Effector CD8-positive, alpha-beta T cell (primary cell): ENCODE results near the gene HTR3A.

Source experiments
- DNase-seq: peaks from one replicate; lab custom pipeline; 2025; lab: John Stamatoyannopoulos, UW

The HTR3A gene

GRCh38 chr11:114019046-114019445 is 44.1 kb downstream of the HTR3A start:
- no peak for DNase-seq

DNA sequence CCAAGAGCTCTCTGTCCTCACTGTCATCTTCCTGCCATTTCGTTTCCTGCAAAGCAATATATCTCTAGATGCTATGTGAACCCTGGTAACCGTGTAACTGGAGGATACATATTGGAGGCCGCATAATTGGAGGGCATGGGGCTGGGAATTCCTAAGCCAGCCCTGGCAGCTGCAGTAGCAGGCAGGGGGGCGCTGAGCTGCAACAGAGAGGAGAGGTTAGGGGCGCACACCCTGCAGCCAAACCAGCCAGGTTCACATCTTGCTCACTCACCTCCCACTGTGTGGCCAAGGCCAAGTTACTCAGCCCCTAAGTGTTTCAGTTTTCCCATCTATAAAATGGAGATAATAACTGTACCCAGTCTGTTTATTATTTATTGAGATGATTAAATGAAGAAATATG is 44.7 kb downstream of the HTR3A start:
- DNase-seq = no peak

GRCh38 chr11:114025329-114025907 is 50.5 kb downstream of the HTR3A start:
- no peak for DNase-seq

- DNase-seq = no peak
Observed at GRCh38 chr11:114026355-114026754, 51.4 kb downstream of the HTR3A start.

GRCh38 chr11:114027391-114027790 is 52.5 kb downstream of the HTR3A start:
- DNase-seq = no peak

DNA sequence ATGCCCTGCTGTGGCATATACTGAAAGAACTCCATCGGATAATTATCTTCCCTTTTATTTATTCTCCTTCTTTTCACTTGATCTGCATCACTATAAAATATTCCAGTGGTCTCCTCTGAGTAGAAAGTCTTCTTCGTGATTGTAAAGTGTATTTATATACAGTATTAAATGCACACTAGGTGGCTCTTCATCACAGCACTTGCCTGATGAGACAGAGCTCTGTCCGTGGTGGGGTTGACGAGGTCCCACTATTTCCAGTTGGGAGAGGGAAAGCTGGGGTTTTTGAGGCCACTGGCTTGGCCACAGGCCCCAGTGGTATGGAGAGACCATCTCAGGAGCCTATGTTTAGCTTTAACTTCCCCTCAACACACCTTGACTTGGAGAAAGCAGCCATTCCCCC is 53.0 kb downstream of the HTR3A start:
- no peak for DNase-seq

- DNase-seq = no peak
Observed at GRCh38 chr11:114031246-114031966, 56.5 kb downstream of the HTR3A start.

- no peak for DNase-seq
Observed at GRCh38 chr11:114031967-114032320, 57.0 kb downstream of the HTR3A start.

- DNase-seq = no peak
Observed at GRCh38 chr11:114033066-114033465, 58.2 kb downstream of the HTR3A start.

DNA sequence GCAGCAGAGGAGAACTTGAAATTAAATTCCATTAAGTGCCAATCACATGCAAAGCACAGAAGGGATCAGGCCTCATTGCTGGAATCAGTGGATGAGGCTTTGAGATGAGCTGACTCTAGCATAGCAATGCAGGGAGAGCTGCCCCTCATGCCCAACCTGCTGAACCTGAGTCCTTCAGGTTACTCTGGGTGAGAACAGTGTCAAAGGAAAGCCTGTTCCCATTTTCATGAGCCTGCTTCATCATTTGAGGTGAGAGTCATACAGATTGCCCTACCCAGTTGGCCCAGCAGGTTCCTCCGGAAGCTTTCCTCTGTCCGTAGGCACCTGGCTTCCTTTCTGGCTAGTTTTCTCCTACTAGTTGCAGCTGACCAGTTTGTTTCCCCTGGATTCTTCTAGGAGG is 58.7 kb downstream of the HTR3A start:
- no peak for DNase-seq

DNA sequence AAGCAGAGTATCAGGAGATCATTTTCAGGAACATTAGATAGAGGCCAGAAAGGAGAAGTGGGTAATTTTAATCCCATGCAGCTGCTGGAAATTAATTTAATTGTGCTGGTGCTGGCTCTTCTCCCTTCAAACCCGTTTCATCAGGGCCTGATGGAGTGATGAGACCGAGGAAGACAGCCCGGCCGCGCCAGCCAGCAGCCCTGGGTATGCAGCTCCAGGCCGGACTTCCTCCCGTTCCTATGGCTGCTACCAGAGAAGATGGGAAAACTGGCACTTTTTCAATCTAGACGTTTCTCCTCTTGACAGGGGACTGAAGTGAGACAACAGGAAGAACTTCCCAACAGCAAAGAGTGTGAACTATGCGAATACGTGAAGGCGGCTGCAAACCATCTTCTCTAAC is 60.0 kb downstream of the HTR3A start:
- no peak for DNase-seq

DNA sequence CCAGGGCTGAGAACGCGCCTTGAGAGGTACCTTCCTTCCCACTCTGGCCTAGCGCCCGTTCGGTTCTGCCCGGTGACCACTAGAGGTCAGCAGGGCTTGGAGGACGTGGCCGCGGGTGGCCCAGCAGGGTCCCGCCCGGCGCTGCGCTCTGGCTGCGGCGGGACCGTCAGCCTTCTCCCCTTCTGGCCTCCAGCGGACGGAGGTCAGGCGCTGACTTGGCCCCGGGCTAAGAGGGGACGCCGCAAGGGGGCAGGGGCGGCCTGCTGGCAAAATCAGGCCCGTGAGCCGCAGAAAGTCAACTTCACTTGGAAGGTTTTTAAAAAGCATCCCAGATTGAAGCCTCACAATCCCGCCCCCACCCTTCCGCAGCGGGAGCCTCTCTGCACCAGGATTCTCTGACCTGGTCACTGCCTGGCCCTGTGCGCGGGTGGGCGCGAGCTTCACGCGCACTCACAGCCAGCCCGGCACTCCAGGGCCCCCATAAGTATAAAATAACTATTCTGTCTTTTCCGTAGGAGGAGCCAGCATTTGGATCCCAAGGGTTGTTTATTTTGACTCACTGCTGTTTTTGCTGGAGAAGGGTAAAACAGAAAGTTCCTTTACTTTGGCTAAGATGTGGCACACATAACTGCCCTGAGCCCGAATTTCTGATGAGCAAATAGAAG is 61.4 kb downstream of the HTR3A start:
- DNase-seq = peak; percentile 30

- no peak for DNase-seq
Observed at GRCh38 chr11:114036958-114037357, 62.0 kb downstream of the HTR3A start.

DNA sequence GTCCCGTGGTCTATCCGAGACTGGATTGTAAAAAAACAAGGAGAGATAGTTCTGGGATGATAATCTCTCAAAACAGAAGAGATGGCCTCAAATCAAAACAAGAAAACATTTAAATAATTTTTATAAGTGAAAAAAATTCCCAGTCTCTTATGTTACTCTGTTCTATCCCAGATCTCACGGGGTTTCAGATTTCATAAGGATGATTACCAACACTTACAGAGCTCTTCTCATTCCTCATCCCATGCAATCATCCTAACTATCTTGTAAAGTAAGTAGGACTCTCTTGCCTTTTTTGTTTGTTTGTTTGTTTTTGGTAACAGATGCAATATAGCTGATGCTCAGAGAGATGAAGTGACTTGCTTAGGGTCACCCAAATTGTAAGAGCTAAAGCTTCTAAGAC is 64.6 kb downstream of the HTR3A start:
- no peak for DNase-seq
